RWPE2 (cell line): Measurements from ENCODE around the gene GPR4.
"Not testable (repeated sequence)": the region's sequence is repeated elsewhere in the genome, so short reads cannot be mapped to it uniquely, and the experiment has no call there.

Experiments used
- ATAC-seq: fragments of 200-7000 bp; cut with Tn5 transposase; 3 replicates; pipeline ENCODE4 v1.9.1; 2021; ENCODE audit warnings: low read depth
- DNase-seq: peaks from one replicate; pipeline ENCODE4 v3.0.0-alpha.2; 2020; ENCODE audit warnings: low spot score
- H3K27ac ChIP-seq: fragments of 450-650 bp; 2 replicates; pipeline ENCODE4 v1.5.1; 2017; ENCODE audit warnings: mild to moderate bottlenecking; ENCODE audit not compliant: poor library complexity, severe bottlenecking
- H3K27me3 ChIP-seq: fragments of 250-450 bp; sonication (Bioruptor Pico); 2 replicates; pipeline ENCODE4 v1.5.1; 2021; ENCODE audit warnings: mild to moderate bottlenecking, moderate library complexity; ENCODE audit not compliant: insufficient read depth, poor library complexity, severe bottlenecking
- H3K36me3 ChIP-seq: fragments of 250-450 bp; sonication (Bioruptor Pico); 2 replicates; pipeline ENCODE4 v1.5.1; 2020; ENCODE audit warnings: low read depth, mild to moderate bottlenecking, moderate library complexity
- H3K4me1 ChIP-seq: fragments of 250-450 bp; sonication (Bioruptor Pico); 2 replicates; pipeline ENCODE4 v1.5.1; 2021; ENCODE audit warnings: mild to moderate bottlenecking, moderate library complexity; ENCODE audit not compliant: insufficient read depth, poor library complexity, severe bottlenecking
- H3K4me3 ChIP-seq: fragments of 250-450 bp; sonication (Bioruptor Pico); 2 replicates; pipeline ENCODE4 v1.5.1; 2021; ENCODE audit warnings: mild to moderate bottlenecking, moderate library complexity; ENCODE audit not compliant: severe bottlenecking
- H3K9me3 ChIP-seq: fragments of 250-450 bp; sonication (Bioruptor Pico); 2 replicates; pipeline ENCODE4 v1.5.1; 2021; ENCODE audit warnings: mild to moderate bottlenecking, moderate library complexity; ENCODE audit not compliant: severe bottlenecking
- CTCF ChIP-seq: fragments of 450-650 bp; IDR thresholded peaks from one replicate; pipeline ENCODE4 v1.5.1; 2017; ENCODE audit warnings: mild to moderate bottlenecking, moderate library complexity; ENCODE audit not compliant: poor library complexity, severe bottlenecking

The GPR4 gene

DNA sequence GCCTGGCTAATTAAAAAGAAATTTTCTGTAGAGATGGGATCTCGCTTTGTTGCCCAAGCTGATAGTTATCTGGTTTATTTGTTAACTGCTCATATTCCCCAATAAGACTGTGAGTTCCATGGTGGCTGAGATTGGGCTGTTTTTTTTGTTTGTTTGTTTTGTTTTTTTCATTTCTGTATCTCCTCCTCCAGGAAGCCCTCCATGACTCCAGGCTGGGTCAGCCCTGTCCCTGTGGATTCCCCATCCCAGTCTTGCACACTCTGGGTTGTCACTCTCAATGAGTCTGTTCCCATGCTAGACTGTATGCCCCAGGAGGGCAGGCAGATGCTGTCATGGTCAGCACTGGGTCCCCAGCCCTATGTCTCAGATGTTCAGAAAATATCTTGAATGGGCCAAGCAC lies 34.3 kb upstream of the GPR4 start:
- Histone ChIP-seq H3K27me3 (no peaks in the 10 kb centered on the region), H3K9me3 (no peaks in the 10 kb centered on the region), H3K4me1 (peaks cover 18% of the 10 kb centered on the region), H3K36me3 (peaks cover 20% of the 10 kb centered on the region), H3K27ac (peak overlapping the region; percentile 90), H3K4me3 (no peak overlapping the region)
- no peak for ATAC-seq
- no peak for DNase-seq
- TF ChIP-seq CTCF = no peak

DNA sequence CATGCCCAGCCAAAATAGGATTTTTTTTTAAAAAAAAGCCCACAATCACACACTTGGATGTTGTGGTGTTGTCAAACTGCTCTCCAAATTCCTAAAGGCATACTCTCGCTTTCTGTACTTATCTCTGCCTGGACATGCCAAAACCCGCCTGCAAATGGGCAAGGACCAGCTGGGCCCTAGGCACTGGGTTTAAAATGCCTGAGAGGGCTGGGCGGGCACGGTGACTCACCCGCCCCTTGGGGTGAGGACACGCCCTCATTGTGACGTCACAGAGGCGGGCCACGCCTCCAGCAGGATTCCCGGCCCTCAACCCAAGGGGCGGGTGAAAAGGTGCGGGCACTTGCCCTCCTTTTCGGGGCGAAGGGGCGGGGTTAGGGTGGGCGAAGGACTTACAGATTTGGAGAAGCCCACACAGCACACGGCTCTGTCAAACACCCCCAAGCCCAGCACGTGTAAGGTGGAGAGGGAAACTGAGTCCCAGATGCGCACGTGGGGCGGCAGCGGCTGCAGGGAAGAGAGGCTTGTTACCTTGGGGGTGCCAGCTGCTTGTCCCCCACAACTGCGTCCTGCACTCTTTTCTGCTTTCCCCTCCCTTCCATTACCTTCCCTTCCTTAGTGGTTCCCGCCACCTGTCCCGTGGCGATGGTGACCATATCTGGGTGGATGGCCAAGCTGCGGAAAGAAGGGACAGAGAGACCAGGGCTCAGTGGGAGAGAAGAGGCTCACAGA lies 30.6 kb upstream of the GPR4 start:
- Histone ChIP-seq H3K27me3 (no peaks in the 10 kb centered on the region), H3K27ac (peak overlapping the region; percentile 96), H3K4me1 (peaks cover 26% of the 10 kb centered on the region), H3K4me3 (no peak overlapping the region), H3K9me3 (no peaks in the 10 kb centered on the region), H3K36me3 (peaks cover 46% of the 10 kb centered on the region)
- DNase-seq (peak; percentile 97), ATAC-seq (peak; percentile 85)
- no peak for TF ChIP-seq CTCF

DNA sequence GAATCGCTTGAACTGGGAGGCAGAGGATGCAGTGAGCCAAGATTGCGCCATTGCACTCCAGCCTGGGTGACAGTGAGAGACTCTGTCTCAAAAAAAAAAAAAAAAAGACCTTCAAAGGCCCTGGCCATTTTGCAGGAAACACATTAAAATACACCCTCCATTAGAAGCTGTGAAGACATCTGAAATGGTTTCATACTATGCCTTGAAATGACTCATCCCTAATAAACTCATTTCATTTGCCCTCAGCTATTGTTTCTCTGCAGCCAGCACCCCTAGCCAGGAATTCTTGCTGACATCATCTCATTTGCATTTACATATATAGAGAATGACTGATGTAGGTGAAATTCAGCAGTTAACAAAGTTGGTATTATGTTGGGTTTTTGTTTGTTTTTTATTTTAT lies 28.5 kb upstream of the GPR4 start:
- DNase-seq = no peak
- no peaks in the 10 kb centered on the region for H3K27me3 ChIP-seq
- no peak for TF ChIP-seq CTCF
- peaks cover 44% of the 10 kb centered on the region for H3K36me3 ChIP-seq
- ATAC-seq = peak; percentile 84
- H3K9me3 ChIP-seq = no peaks in the 10 kb centered on the region
- peak overlapping the region; percentile 96 for H3K27ac ChIP-seq
- no peak overlapping the region for H3K4me3 ChIP-seq
- peaks cover 25% of the 10 kb centered on the region for H3K4me1 ChIP-seq

DNA sequence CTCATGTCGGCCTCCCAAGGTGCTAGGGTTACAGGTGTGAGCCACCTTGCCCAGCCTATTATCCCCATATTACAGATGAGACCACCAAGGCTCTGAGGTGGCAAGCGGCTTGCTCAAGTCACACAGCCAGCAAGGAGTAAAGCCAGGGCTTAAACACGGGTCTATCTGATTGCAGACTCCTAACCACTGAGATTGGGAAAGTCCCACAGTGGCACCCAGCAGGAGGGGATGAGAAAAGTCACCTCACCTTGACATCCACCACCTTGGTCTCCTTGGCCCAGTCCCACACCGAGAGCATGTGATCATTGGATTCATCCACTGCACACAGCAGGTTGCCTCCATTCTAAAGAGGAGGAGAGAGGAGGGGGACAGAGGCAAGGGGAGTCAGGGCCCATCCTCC lies 27.7 kb upstream of the GPR4 start:
- DNase-seq (no peak), ATAC-seq (no peak)
- no peaks in the 10 kb centered on the region for H3K27me3 ChIP-seq
- no peaks in the 10 kb centered on the region for H3K9me3 ChIP-seq
- peak overlapping the region; percentile 96 for H3K27ac ChIP-seq
- H3K4me1 ChIP-seq = peaks cover 25% of the 10 kb centered on the region
- no peak for TF ChIP-seq CTCF
- no peak overlapping the region for H3K4me3 ChIP-seq
- peaks cover 52% of the 10 kb centered on the region for H3K36me3 ChIP-seq

GRCh38 chr19:45628219-45628618 lies 26.2 kb upstream of the GPR4 start:
- Histone ChIP-seq H3K4me1 (peaks cover 25% of the 10 kb centered on the region), H3K36me3 (peaks cover 66% of the 10 kb centered on the region)
- H3K27ac ChIP-seq, H3K9me3 ChIP-seq, H3K27me3 ChIP-seq, ATAC-seq, H3K4me3 ChIP-seq, DNase-seq: not testable (repeated sequence)
